HL-60 (cell line): ENCODE results near the gene TSACC.
A peak's percentile ranks its signal among the peaks of the same experiment; 100 is the strongest.

Experiments used
- DNase-seq, 2 experiments: peaks; one replicate each; pipeline ENCODE4 v3.0.0-alpha.2; 2010 to 2020; ENCODE audit warnings: low read depth in 1 of 2, low spot score in 1 of 2
- H3K27ac ChIP-seq: fragments of 250-450 bp; sonication (Bioruptor Pico); replicated peaks from 2 replicates; pipeline ENCODE4 v1.5.1; 2020; ENCODE audit warnings: mild to moderate bottlenecking, moderate library complexity
- H3K27me3 ChIP-seq: fragments of 250-450 bp; sonication (Bioruptor Pico); 2 replicates; pipeline ENCODE4 v1.5.1; 2021; ENCODE audit warnings: mild to moderate bottlenecking, moderate library complexity; ENCODE audit not compliant: insufficient read depth, poor library complexity, severe bottlenecking
- H3K4me3 ChIP-seq: replicated peaks from 2 replicates; pipeline ENCODE4 v1.5.1; 2011; ENCODE audit warnings: mild to moderate bottlenecking, control low read depth, low read length; ENCODE audit not compliant: insufficient read depth
- CTCF ChIP-seq: IDR thresholded peaks from one replicate; pipeline ENCODE4 v1.5.1; 2011; ENCODE audit warnings: low read length, control low read depth, inconsistent platforms; ENCODE audit not compliant: insufficient read depth
- GABPA ChIP-seq: IDR thresholded peaks from 2 replicates; pipeline ENCODE4 v1.6.1; 2012; ENCODE audit warnings: low read depth
- POLR2AphosphoS5 ChIP-seq: IDR thresholded peaks from 2 replicates; pipeline ENCODE4 v1.6.1; 2012; ENCODE audit warnings: low read depth
- REST ChIP-seq: IDR thresholded peaks from 2 replicates; pipeline ENCODE4 v1.6.1; 2012; ENCODE audit warnings: low read depth; ENCODE audit not compliant: insufficient replicate concordance
- SPI1 ChIP-seq: IDR thresholded peaks from 2 replicates; pipeline ENCODE4 v1.6.1; 2012; ENCODE audit warnings: low read depth, mild to moderate bottlenecking, borderline replicate concordance

The TSACC gene

GRCh38 chr1:156371553-156372264, 33.4 kb downstream of the TSACC start:
- Histone ChIP-seq H3K27me3 (no peaks in the 10 kb centered on the region), H3K27ac (no peak overlapping the region), H3K4me3 (no peak overlapping the region)
- no peak for TF ChIP-seq SPI1
- no peak for TF ChIP-seq REST
- TF ChIP-seq GABPA = no peak
- no peak for TF ChIP-seq CTCF
- no peak for TF ChIP-seq POLR2AphosphoS5
- peak; percentile 76 to 80 for DNase-seq

- no peak overlapping the region for H3K4me3 ChIP-seq
- no peaks in the 10 kb centered on the region for H3K27me3 ChIP-seq
- no peak for DNase-seq
- TF ChIP-seq SPI1 (no peak), CTCF (no peak)
- H3K27ac ChIP-seq = no peak overlapping the region
Measured at GRCh38 chr1:156372265-156372586, 33.9 kb downstream of the TSACC start.

- no peak for TF ChIP-seq CTCF
- TF ChIP-seq REST = no peak
- TF ChIP-seq POLR2AphosphoS5 = no peak
- TF ChIP-seq GABPA = no peak
- no peak for TF ChIP-seq SPI1
- Histone ChIP-seq H3K4me3 (no peak overlapping the region), H3K27me3 (no peaks in the 10 kb centered on the region), H3K27ac (no peak overlapping the region)
- no peak for DNase-seq
Measured at GRCh38 chr1:156372876-156373275, 34.5 kb downstream of the TSACC start.

- TF ChIP-seq REST (no peak), CTCF (no peak), SPI1 (no peak), GABPA (no peak), POLR2AphosphoS5 (no peak)
- no peaks in the 10 kb centered on the region for H3K27me3 ChIP-seq
- no peak overlapping the region for H3K4me3 ChIP-seq
- DNase-seq = no peak
- no peak overlapping the region for H3K27ac ChIP-seq
Measured at GRCh38 chr1:156373546-156373945, 35.2 kb downstream of the TSACC start.
